SU-DHL-6 (cell line): ENCODE measurements around the gene EYS.

ENCODE experiments used
- CTCF ChIP-seq: fragments of 200-600 bp; sonication (generic); IDR thresholded peaks from one replicate; pipeline ENCODE4 v1.5.1; 2017; ENCODE audit warnings: antibody characterized with exemption, mild to moderate bottlenecking, low read length, moderate library complexity; ENCODE audit not compliant: insufficient read depth, poor library complexity, severe bottlenecking
- EZH2phosphoT487 ChIP-seq: fragments of 200-600 bp; sonication (generic), shearing (Covaris generic); conservative IDR thresholded peaks from 2 replicates; pipeline ENCODE4 v1.6.1; 2018; ENCODE audit warnings: mild to moderate bottlenecking, antibody characterized with exemption, low read length, moderate library complexity, mixed read lengths

GRCh38 chr6:63805345-63805744 lies 1901.7 kb downstream of the EYS start:
- TF ChIP-seq CTCF (no peak), EZH2phosphoT487 (no peak)
